ENCODE results near the gene SDCCAG8.

DNA sequence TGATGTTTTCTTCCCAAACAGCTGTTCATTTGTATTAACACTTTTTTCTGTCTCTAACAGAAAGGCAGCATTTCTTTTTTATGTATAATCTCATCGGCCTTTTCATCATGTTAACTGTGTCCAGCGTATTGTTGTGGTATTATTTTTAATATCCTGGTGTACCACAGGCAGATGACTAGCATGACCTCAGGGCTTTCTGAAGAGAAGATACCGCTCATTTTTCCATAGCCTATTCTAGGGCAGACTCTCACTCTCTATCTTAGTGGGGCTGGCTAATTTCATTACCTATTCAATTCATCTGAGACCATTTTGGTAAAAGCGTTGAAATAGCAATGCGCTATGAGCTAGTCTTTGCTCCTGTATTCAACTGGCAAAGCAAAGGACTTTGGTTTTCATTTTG lies 209.9 kb downstream of the SDCCAG8 start:
- TF ChIP-seq, protein P1, sequence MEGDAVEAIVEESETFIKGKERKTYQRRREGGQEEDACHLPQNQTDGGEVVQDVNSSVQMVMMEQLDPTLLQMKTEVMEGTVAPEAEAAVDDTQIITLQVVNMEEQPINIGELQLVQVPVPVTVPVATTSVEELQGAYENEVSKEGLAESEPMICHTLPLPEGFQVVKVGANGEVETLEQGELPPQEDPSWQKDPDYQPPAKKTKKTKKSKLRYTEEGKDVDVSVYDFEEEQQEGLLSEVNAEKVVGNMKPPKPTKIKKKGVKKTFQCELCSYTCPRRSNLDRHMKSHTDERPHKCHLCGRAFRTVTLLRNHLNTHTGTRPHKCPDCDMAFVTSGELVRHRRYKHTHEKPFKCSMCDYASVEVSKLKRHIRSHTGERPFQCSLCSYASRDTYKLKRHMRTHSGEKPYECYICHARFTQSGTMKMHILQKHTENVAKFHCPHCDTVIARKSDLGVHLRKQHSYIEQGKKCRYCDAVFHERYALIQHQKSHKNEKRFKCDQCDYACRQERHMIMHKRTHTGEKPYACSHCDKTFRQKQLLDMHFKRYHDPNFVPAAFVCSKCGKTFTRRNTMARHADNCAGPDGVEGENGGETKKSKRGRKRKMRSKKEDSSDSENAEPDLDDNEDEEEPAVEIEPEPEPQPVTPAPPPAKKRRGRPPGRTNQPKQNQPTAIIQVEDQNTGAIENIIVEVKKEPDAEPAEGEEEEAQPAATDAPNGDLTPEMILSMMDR (IDR thresholded peaks at IDR 0.05; ENCODE audit: low read depth, low read length, missing input control) = no peak
- TF ChIP-seq SP1 (IDR thresholded peaks at IDR 0.05) (no peak), RAD21 (IDR thresholded peaks at IDR 0.05) (no peak), MAX (IDR thresholded peaks at IDR 0.05) (no peak), ZBTB33 (IDR thresholded peaks at IDR 0.05) (no peak), EGR1 (IDR thresholded peaks at IDR 0.05; ENCODE audit: low read depth in 2 of 2) (no peak), TAF1 (conservative IDR thresholded peaks at IDR 0.05) (no peak), REST (IDR thresholded peaks at IDR 0.05) (no peak), YY1 (IDR thresholded peaks at IDR 0.05) (no peak), FOXA2 (IDR thresholded peaks at IDR 0.05) (no peak), FOXA1 (IDR thresholded peaks at IDR 0.05) (no peak)
